Neural crest cell (in vitro differentiated cells): Measurements from ENCODE around the gene GET4. TPM values are rescaled to one million over a fixed set of nuclear protein-coding genes. Genes with fewer than 3 reads are reported as not detected.

Source experiments
- DNase-seq: peaks from one replicate; pipeline ENCODE4 v3.0.0; 2021; ENCODE audit warnings: low read depth, mixed read lengths, low spot score
- H3K27ac Mint-ChIP-seq: one replicate; pipeline ENCODE4 v1.8.0; 2021; ENCODE audit warnings: mild to moderate bottlenecking, mixed read lengths; ENCODE audit not compliant: unreplicated experiment
- H3K27me3 Mint-ChIP-seq: 2 replicates; pipeline ENCODE4 v1.8.0; 2021; ENCODE audit warnings: low read depth, mild to moderate bottlenecking, mixed read lengths
- H3K36me3 Mint-ChIP-seq: 2 replicates; pipeline ENCODE4 v1.8.0; 2021; ENCODE audit warnings: low read depth, mild to moderate bottlenecking, mixed read lengths
- H3K4me1 Mint-ChIP-seq: 2 replicates; pipeline ENCODE4 v1.8.0; 2021; ENCODE audit warnings: mixed read lengths
- H3K4me3 Mint-ChIP-seq: one replicate; pipeline ENCODE4 v1.8.0; 2021; ENCODE audit warnings: mild to moderate bottlenecking, mixed read lengths
- H3K9me3 Mint-ChIP-seq: 2 replicates; pipeline ENCODE4 v1.8.0; 2021; ENCODE audit warnings: mixed read lengths
- total RNA-seq: library from RNA; stranded (reverse); gene quantifications from 2 replicates; pipeline ENCODE4 v1.2.1, GENCODE V29; 2021
- TF ChIP-seq, protein P1 (sequence below): fragments of 200-600 bp; sonication (generic); conservative IDR thresholded peaks from 2 replicates; pipeline ENCODE4 v1.5.0; 2021; ENCODE audit warnings: antibody characterized with exemption, mild to moderate bottlenecking

Gene GET4
- total RNA-seq, 1 donor from 2014 or later = 55.2 TPM

DNA sequence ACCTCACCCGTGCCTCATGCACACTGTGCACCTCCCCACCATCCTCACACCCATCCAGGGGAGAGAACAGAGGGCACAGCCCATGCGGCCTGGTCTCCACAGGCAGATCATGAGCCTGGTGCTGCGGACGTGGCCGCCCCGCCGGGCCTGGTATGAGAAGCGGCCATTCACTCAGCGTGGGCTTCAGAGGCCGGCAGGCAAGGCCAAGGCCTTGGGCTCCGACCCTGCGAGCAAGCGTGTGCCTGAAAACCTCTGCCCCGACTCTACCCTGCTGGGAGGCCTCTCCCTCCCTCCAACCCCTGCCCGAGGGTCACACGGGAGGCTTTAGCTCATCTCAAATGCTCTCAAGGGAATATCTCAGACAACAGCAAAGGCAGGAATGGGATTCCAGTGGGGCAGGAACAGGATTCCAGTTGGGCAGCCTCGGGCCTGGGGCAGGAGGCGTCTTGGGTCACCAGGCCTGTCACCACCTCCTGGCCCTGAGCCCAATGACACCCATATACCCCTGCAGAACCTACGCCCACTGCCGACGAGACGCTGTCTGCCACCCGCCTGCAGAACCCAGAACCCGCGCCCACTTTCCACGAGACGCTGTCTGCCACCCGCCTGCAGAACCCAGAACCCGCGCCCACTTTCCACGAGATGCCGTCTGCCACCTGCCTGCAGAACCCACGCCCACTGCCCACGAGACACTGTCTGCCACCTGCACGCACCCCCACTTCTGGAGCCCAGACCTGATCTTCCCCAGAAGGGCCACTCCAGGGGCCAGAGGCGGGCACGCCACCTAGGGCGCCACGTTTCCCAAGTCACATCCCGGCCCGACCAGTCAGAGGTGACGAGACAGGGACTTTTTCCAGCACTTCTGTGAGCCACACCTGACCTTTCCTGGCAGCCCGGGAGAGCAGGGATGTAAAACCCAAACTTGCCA lies 39.2 kb downstream of the GET4 start:
- Mint-ChIP-seq H3K27ac (no peak overlapping the region), H3K36me3 (no peaks in the 10 kb centered on the region), H3K4me1 (peaks cover 20% of the 10 kb centered on the region), H3K4me3 (no peak overlapping the region), H3K27me3 (peaks cover 3% of the 10 kb centered on the region), H3K9me3 (no peaks in the 10 kb centered on the region)
- no peak for DNase-seq
- TF ChIP-seq, protein P1, sequence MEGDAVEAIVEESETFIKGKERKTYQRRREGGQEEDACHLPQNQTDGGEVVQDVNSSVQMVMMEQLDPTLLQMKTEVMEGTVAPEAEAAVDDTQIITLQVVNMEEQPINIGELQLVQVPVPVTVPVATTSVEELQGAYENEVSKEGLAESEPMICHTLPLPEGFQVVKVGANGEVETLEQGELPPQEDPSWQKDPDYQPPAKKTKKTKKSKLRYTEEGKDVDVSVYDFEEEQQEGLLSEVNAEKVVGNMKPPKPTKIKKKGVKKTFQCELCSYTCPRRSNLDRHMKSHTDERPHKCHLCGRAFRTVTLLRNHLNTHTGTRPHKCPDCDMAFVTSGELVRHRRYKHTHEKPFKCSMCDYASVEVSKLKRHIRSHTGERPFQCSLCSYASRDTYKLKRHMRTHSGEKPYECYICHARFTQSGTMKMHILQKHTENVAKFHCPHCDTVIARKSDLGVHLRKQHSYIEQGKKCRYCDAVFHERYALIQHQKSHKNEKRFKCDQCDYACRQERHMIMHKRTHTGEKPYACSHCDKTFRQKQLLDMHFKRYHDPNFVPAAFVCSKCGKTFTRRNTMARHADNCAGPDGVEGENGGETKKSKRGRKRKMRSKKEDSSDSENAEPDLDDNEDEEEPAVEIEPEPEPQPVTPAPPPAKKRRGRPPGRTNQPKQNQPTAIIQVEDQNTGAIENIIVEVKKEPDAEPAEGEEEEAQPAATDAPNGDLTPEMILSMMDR = no peak

DNA sequence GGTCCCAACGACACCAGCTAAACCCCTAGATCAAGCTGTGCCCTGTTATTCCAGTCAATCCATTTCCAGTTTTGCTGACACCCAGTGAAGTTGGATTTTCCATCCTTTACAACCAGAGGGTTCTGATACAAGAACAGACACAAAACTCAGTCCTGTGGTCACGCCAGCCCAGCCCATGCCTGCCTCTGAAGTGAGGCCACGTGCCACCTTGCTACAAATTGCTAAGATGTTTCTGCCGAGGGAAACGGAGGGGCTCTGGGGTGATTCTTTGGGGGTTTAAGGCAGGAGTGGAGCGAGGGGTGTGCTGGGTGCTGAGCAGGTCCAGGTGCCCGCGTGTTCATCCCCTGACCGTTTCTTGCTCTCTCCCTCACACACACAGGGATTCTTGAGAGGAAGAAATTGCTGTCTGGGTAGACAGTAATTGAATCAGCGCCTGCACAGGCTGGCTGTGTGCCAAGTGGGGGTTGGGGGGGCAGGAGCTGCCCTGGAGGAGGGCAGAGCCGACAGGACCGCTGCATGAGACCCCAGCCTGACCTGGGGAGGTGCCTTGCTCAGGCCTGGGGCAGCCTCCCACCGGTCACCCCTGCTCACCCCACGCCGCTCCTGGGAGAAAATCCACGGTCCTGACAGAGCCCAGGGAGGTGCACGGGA lies 40.1 kb downstream of the GET4 start:
- Mint-ChIP-seq H3K27me3 (peaks cover 2% of the 10 kb centered on the region), H3K4me3 (no peak overlapping the region), H3K27ac (no peak overlapping the region), H3K4me1 (peaks cover 20% of the 10 kb centered on the region), H3K36me3 (no peaks in the 10 kb centered on the region), H3K9me3 (no peaks in the 10 kb centered on the region)
- TF ChIP-seq, protein P1 = no peak
- DNase-seq = no peak

DNA sequence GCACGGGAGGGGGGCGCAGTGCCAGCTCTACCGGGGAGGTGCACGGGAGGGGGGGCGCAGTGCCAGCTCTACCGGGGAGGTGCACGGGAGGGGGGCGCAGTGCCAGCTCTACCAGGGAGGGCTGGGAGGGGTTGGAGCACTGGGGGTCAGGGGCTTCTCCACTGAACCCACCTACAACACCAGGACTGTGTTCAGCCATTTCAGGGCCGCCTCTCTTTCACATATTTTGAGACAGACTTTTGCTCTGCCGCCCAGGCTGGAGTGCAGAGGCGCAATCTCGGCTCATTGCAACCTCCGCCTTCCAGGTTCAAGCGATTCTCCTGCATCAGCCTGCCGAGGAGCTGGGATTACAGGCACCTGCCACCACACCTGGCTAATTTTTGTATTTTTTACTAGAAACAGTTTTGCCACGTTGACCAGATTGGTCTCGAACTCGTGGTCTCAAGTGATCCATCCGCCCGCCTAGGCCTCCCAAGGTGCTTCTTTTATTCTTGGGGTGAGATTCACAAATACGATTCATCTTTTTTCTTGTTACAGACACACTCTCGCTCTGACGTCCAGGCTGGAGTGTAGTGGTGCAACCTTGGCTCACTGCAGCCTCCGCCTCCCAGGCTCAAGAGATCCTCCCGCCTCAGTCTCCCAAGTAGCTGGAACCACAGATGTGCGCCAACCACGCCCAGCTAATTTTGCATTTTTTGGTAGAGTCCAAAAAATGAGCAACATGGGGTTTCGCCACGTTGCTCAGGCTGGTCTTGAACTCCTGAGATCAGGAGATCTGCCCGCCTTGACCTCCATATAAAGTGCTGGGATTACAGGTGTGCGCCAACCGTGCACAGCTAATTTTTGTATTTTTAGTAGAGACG lies 41.1 kb downstream of the GET4 start:
- Mint-ChIP-seq H3K4me1 (peaks cover 19% of the 10 kb centered on the region), H3K27ac (no peak overlapping the region), H3K4me3 (no peak overlapping the region), H3K36me3 (no peaks in the 10 kb centered on the region), H3K27me3 (peaks cover 2% of the 10 kb centered on the region), H3K9me3 (no peaks in the 10 kb centered on the region)
- TF ChIP-seq, protein P1 = no peak
- DNase-seq = no peak

DNA sequence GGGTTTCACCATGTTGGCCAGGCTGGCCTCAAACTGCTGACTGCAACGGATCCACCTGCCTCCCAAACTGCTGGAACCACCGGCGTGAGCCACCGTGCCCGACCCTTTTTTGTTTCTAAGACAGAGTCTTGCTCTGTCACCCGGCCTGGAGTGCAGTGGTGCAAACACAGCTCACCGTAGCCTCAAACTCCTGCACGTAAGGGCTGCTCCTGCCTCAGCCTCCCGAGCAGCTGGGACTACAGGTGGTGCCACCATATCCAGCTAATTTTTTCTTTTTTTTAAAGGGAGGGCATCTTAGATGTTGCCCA lies 41.7 kb downstream of the GET4 start:
- no peak for DNase-seq
- H3K27ac Mint-ChIP-seq = no peak overlapping the region
- no peaks in the 10 kb centered on the region for H3K9me3 Mint-ChIP-seq
- H3K4me3 Mint-ChIP-seq = no peak overlapping the region
- TF ChIP-seq, protein P1 = no peak
- no peaks in the 10 kb centered on the region for H3K27me3 Mint-ChIP-seq
- peaks cover 16% of the 10 kb centered on the region for H3K4me1 Mint-ChIP-seq
- H3K36me3 Mint-ChIP-seq = no peaks in the 10 kb centered on the region

DNA sequence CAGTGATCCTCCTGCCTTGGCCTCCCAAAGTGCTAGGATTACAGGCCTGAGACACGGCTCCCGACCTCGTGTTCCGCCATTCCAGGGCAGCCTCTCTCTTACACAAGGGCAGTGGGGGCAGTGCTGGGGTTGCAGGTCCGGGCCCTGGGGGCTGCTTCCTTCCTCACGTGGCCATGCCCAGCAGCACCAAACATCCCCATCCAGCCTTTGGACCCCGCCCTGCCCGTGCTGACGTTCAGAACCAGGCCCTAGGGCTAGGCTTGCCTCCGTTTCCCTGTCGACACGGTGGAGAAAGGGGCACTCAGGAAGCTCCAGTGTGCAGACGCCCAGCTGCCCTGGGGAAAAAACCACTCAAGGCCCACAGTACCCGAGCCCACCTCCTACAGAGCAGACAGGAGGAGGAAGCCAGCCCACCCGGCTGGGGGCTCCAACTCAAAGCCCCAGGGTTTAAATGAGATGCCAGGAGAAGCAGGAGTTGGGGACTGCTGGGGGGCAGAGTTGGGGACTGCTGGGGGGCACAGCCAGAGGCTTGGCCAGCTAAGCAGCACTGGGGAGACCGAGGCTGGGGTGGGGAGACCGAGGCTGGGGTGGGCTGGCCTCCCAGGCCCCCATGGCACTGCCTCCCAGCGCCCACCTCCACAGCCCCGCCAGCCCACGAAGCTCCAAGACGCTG lies 42.2 kb downstream of the GET4 start:
- no peak overlapping the region for H3K4me3 Mint-ChIP-seq
- peaks cover 16% of the 10 kb centered on the region for H3K4me1 Mint-ChIP-seq
- TF ChIP-seq, protein P1 = no peak
- no peaks in the 10 kb centered on the region for H3K9me3 Mint-ChIP-seq
- no peak overlapping the region for H3K27ac Mint-ChIP-seq
- DNase-seq = no peak
- H3K27me3 Mint-ChIP-seq = no peaks in the 10 kb centered on the region
- no peaks in the 10 kb centered on the region for H3K36me3 Mint-ChIP-seq
